IMR-90 (cell line): ENCODE results near the gene SETD2.

Source experiments
- MAFK ChIP-seq: IDR thresholded peaks from 2 replicates; pipeline ENCODE4 v1.6.1; 2012; ENCODE audit warnings: low read depth, low read length, improper control_type of control experiment
- POLR2A ChIP-seq: IDR thresholded peaks from 2 replicates; pipeline ENCODE4 v1.6.1; 2012; ENCODE audit warnings: mild to moderate bottlenecking, low read depth, low read length
- RAD21 ChIP-seq: IDR thresholded peaks from 2 replicates; pipeline ENCODE4 v1.6.1; 2012; ENCODE audit warnings: low read length, improper control_type of control experiment
- USF2 ChIP-seq: fragments of 150-350 bp; IDR thresholded peaks from 2 replicates; pipeline ENCODE4 v1.6.1; 2017; ENCODE audit warnings: mild to moderate bottlenecking, antibody characterized with exemption, low read length, low read depth
- TF ChIP-seq, protein P1 (sequence below): conservative IDR thresholded peaks from 2 replicates; pipeline ENCODE4 v1.5.1; 2012; ENCODE audit warnings: mild to moderate bottlenecking, low read depth, low read length, improper control_type of control experiment

DNA sequence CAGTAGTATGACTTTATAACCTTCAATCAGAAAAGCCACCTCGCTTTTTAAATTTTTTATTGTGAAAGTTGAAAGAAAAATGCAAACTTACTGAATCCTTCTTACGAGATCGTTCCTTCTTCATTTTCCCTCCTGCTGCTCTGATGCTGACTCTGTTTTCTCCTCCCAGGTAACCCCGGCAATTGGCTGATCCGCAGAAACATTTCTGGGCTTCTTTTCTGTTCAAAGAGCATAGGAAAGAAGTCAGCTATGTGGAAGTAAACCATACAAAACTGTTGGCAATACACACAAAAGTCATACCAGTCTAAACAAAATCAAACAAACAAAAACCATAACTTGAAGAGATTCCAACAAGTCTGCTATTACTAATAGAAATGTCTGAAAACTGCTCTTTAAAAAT is 66.0 kb downstream of the SETD2 start:
- no peak for TF ChIP-seq RAD21
- TF ChIP-seq, protein P1, sequence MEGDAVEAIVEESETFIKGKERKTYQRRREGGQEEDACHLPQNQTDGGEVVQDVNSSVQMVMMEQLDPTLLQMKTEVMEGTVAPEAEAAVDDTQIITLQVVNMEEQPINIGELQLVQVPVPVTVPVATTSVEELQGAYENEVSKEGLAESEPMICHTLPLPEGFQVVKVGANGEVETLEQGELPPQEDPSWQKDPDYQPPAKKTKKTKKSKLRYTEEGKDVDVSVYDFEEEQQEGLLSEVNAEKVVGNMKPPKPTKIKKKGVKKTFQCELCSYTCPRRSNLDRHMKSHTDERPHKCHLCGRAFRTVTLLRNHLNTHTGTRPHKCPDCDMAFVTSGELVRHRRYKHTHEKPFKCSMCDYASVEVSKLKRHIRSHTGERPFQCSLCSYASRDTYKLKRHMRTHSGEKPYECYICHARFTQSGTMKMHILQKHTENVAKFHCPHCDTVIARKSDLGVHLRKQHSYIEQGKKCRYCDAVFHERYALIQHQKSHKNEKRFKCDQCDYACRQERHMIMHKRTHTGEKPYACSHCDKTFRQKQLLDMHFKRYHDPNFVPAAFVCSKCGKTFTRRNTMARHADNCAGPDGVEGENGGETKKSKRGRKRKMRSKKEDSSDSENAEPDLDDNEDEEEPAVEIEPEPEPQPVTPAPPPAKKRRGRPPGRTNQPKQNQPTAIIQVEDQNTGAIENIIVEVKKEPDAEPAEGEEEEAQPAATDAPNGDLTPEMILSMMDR = no peak
- TF ChIP-seq POLR2A = no peak
- no peak for TF ChIP-seq USF2
- TF ChIP-seq MAFK = no peak
